Middle frontal gyrus (tissue), 1 donor: ENCODE data around the gene CCDC200.
"Not testable (repeated sequence)": the region's sequence is repeated elsewhere in the genome, so short reads cannot be mapped to it uniquely, and the experiment has no call there.

ENCODE experiments used
- DNase-seq: peaks from one replicate; pipeline ENCODE4 v3.0.0-alpha.2; 2015; ENCODE audit warnings: low spot score; ENCODE audit errors: extremely low spot score

CCDC200 gene

GRCh38 chr17:43228020-43228782 is at the start of gene CCDC200:
Gene CCDC200 (minus strand): TSS chr17:43228623. CDS start chr17:43228554, 69 bp downstream.
- DNase-seq = not testable (repeated sequence)

GRCh38 chr17:43272914-43273313 is 44.5 kb upstream of the CCDC200 start:
- DNase-seq = not testable (repeated sequence)

- not testable (repeated sequence) for DNase-seq
These were observed 44.1 kb upstream of the CCDC200 start for GRCh38 chr17:43272483-43272882.

GRCh38 chr17:43270552-43271504 is 42.4 kb upstream of the CCDC200 start:
- not testable (repeated sequence) for DNase-seq

- DNase-seq = not testable (repeated sequence)
These were observed 18.0 kb upstream of the CCDC200 start for GRCh38 chr17:43246456-43246855.

- not testable (repeated sequence) for DNase-seq
These were observed 12.4 kb upstream of the CCDC200 start for GRCh38 chr17:43240596-43241352.

GRCh38 chr17:43239597-43239996 is 11.2 kb upstream of the CCDC200 start:
- DNase-seq = not testable (repeated sequence)

- not testable (repeated sequence) for DNase-seq
These were observed 5.5 kb upstream of the CCDC200 start, which contains the start of gene RNU2-1 for GRCh38 chr17:43233877-43234276. Gene RNU2-1 (minus strand): TSS chr17:43233977.

- DNase-seq = not testable (repeated sequence)
These were observed 4.8 kb upstream of the CCDC200 start for GRCh38 chr17:43233263-43233662.

- not testable (repeated sequence) for DNase-seq
These were observed 3.7 kb upstream of the CCDC200 start for GRCh38 chr17:43232021-43232699.

- not testable (repeated sequence) for DNase-seq
These were observed 3.0 kb upstream of the CCDC200 start for GRCh38 chr17:43231205-43232020.

- no peak for DNase-seq
These were observed 2.0 kb downstream of the CCDC200 start for GRCh38 chr17:43226393-43226792.

GRCh38 chr17:43224146-43224705 is 4.2 kb downstream of the CCDC200 start:
- no peak for DNase-seq

- DNase-seq = no peak
These were observed 7.8 kb downstream of the CCDC200 start for GRCh38 chr17:43220511-43221125.

GRCh38 chr17:43219746-43220380 is 8.6 kb downstream of the CCDC200 start:
- no peak for DNase-seq

- DNase-seq = no peak
These were observed 9.4 kb downstream of the CCDC200 start for GRCh38 chr17:43219001-43219400.

GRCh38 chr17:43217614-43218087 is 10.8 kb downstream of the CCDC200 start:
- DNase-seq = no peak
